ENCODE data around the gene COQ8A. TPM values are rescaled to one million over a fixed set of nuclear protein-coding genes. Genes with fewer than 3 reads are reported as not detected.

Gene COQ8A
- total and polyA plus RNA-seq, 10 of the 15 experiments (the other 5 are each of a cell fraction or from before 2014, with no cell fraction given): 0.72 to 24.8 (median 12.1) TPM

DNA sequence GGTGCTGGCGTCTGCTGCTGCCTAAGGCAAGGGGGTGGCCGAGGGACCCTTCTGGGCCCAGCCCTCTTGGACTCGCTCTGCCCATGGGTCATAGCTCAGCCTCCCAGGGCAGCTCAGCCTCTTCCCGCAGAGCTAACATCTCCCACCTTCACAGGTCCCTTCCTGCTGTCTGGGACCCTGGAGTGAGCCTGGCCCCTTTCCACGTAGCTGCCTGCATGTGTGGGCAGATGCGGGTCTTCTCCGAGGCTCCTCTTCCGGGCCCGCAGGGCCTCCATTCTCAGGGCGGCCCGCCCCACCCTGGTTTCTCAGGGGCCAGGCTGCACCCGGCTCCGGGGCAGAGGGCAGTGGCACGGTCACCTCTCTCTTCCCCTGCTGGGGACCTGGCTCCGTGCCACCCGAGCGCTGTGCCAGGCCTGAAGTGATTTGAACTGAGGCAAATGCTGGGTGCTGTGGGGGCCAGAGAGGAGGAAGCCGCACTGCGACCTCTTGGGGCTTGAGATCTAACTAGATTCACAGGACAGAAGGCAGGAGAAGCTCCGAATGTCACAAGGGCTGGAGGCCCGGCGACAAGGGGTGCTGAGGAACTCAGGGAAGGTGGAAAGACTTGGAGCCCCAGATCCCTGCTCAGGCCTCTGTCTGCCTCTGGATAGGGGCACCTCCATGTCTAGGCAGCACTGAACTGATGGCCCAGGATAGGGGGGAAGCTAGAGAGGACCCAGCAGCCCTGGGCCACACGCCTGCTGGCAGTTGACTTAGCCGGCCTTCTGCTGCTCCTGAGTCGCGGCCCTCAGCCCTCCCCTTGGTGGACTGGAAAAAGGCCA lies 40.7 kb downstream of the COQ8A start:
- Histone ChIP-seq H3K36me3 (ENCODE audit: control insufficient read depth in 2 of 2, insufficient read depth in 2 of 2, low read length in 1 of 2) (peaks cover 0 to 2% of the 10 kb centered on the region in 2 experiments; a peak in 2 of 4 replicates), H2AFZ (ENCODE audit: control insufficient read depth, low read depth, low read length) (no peak overlapping the region), H3K4me1 (ENCODE audit: control insufficient read depth, insufficient read depth, low read length) (no peaks in the 10 kb centered on the region), H3K27me3 (replicated peaks in 1 of 2; ENCODE audit: control insufficient read depth in 2 of 2, insufficient read depth in 2 of 2, low read length in 1 of 2) (no peaks in the 10 kb centered on the region), H3K9me3 (replicated peaks; ENCODE audit: control insufficient read depth, insufficient read depth, low read length) (no peaks in the 10 kb centered on the region), H3K4me3 (no peak overlapping the region), H3K9ac (ENCODE audit: control insufficient read depth, insufficient read depth, low read length) (no peak overlapping the region), H3K79me2 (ENCODE audit: control insufficient read depth, insufficient read depth, low read length) (no peaks in the 10 kb centered on the region), H4K20me1 (ENCODE audit: control insufficient read depth, insufficient read depth) (no peaks in the 10 kb centered on the region), H3K4me2 (ENCODE audit: control insufficient read depth, insufficient read depth) (no peak overlapping the region), H3K27ac (ENCODE audit: control insufficient read depth, insufficient read depth) (no peak overlapping the region)
- TF ChIP-seq EZH2 (IDR thresholded peaks at IDR 0.05; ENCODE audit: borderline replicate concordance, control insufficient read depth, low read depth, low read length) (no peak), EED (IDR thresholded peaks at IDR 0.05; ENCODE audit: low read depth) (no peak), SUPT20H (IDR thresholded peaks at IDR 0.05; ENCODE audit: borderline replicate concordance, control insufficient read depth, low read depth, low read length) (no peak), HDGF (IDR thresholded peaks at IDR 0.05) (no peak), MEF2B (IDR thresholded peaks at IDR 0.05; ENCODE audit: partially characterized antibody, poor library complexity, severe bottlenecking) (no peak), SREBF2 (IDR thresholded peaks at IDR 0.05; ENCODE audit: low read length) (no peak), MYB (IDR thresholded peaks at IDR 0.05; ENCODE audit: borderline replicate concordance, low read depth, low read length) (no peak), DPF2 (IDR thresholded peaks at IDR 0.05) (no peak), STAT1 (conservative IDR thresholded peaks at IDR 0.05) (no peak)
- TF ChIP-seq, protein P1, sequence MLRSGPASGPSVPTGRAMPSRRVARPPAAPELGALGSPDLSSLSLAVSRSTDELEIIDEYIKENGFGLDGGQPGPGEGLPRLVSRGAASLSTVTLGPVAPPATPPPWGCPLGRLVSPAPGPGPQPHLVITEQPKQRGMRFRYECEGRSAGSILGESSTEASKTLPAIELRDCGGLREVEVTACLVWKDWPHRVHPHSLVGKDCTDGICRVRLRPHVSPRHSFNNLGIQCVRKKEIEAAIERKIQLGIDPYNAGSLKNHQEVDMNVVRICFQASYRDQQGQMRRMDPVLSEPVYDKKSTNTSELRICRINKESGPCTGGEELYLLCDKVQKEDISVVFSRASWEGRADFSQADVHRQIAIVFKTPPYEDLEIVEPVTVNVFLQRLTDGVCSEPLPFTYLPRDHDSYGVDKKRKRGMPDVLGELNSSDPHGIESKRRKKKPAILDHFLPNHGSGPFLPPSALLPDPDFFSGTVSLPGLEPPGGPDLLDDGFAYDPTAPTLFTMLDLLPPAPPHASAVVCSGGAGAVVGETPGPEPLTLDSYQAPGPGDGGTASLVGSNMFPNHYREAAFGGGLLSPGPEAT (IDR thresholded peaks at IDR 0.05; ENCODE audit: low read depth): no peak
- TF ChIP-seq, protein P2, sequence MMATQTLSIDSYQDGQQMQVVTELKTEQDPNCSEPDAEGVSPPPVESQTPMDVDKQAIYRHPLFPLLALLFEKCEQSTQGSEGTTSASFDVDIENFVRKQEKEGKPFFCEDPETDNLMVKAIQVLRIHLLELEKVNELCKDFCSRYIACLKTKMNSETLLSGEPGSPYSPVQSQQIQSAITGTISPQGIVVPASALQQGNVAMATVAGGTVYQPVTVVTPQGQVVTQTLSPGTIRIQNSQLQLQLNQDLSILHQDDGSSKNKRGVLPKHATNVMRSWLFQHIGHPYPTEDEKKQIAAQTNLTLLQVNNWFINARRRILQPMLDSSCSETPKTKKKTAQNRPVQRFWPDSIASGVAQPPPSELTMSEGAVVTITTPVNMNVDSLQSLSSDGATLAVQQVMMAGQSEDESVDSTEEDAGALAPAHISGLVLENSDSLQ (IDR thresholded peaks at IDR 0.05): no peak
- TF ChIP-seq, protein P3, sequence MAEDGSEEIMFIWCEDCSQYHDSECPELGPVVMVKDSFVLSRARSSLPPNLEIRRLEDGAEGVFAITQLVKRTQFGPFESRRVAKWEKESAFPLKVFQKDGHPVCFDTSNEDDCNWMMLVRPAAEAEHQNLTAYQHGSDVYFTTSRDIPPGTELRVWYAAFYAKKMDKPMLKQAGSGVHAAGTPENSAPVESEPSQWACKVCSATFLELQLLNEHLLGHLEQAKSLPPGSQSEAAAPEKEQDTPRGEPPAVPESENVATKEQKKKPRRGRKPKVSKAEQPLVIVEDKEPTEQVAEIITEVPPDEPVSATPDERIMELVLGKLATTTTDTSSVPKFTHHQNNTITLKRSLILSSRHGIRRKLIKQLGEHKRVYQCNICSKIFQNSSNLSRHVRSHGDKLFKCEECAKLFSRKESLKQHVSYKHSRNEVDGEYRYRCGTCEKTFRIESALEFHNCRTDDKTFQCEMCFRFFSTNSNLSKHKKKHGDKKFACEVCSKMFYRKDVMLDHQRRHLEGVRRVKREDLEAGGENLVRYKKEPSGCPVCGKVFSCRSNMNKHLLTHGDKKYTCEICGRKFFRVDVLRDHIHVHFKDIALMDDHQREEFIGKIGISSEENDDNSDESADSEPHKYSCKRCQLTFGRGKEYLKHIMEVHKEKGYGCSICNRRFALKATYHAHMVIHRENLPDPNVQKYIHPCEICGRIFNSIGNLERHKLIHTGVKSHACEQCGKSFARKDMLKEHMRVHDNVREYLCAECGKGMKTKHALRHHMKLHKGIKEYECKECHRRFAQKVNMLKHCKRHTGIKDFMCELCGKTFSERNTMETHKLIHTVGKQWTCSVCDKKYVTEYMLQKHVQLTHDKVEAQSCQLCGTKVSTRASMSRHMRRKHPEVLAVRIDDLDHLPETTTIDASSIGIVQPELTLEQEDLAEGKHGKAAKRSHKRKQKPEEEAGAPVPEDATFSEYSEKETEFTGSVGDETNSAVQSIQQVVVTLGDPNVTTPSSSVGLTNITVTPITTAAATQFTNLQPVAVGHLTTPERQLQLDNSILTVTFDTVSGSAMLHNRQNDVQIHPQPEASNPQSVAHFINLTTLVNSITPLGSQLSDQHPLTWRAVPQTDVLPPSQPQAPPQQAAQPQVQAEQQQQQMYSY (CRISPR knock-in tag; IDR thresholded peaks at IDR 0.05): no peak
- 86% methylated on average over 25 of the region's 26 CpGs for WGBS (ENCODE audit: insufficient coverage, insufficient replicate concordance, low lambda C conversion rate, missing lambda C conversion rate)
- ChIA-PET POLR2A (no interaction called here), CTCF (no interaction called here), RAD21 (ENCODE audit: unreplicated experiment) (no interaction called here), SMC1A (ENCODE audit: uncharacterized antibody, unreplicated experiment) (no interaction called here)
- in situ Hi-C loops (cut with MboI) (no loop called here), intact Hi-C loops (cut with micrococcal nuclease; ENCODE audit: unreplicated experiment) (no loop called here)
- ATAC-seq: no peak
- BruUV-seq (replicated peaks): no TSS peak
- no peak for FAIRE-seq
- no peak for DNase-seq (ENCODE audit: low read depth, low spot score)

All from GM12878 (cell line).